ENCODE data around the gene RASA3.

Gene RASA3

DNA sequence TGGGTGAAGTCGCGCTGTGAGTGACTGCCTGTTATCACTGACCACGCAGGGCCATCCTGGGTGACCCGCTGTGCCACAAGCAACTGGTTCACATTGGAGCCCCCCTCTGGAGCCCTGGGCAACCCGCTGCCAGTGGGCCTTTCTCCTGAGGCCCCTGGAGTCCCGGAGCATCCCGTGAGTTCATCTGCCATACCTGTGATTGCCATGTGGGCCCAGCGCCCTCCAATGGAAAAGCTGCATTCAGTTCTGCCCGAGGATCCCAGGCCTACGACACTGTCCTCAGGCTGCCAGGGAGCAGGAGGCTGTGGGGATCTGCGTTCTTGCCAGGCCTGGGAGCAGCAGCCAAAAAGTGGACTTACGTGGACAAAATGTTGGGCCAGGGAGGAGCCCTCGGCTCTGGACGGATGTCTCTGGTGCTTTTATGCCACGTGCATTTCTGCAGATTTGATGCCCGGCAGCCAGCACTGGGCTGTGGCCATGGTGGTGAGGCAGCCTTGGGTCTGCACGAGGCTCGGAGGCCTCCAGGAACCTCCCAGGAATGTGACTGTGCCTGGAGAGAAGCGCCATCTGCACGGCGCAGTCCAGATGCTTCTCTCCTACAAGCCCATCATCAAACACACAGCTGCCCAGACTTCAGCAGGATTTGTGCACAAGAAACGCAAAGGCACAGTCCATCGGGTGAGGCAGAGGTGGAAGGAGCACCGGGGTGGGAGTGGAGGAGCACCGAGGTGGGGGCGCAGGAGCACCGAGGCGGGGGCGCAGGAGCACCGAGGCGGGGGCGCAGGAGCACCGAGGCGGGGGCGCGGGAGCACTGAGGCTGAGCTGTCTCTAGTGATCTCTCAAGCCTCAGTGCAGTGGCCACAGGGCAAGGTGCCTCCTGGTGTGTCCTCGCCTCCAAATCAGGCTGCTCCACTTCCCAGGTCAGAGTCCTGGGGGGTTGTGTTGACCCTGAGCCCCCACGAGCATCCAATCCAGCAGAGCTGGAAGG, 202.5 kb downstream of the RASA3 start:
- H3K9me2 ChIP-seq (replicated peaks; ENCODE audit: insufficient read depth, low read length): no peaks in the 10 kb centered on the region
- DNase-seq: no peak
- H3F3A ChIP-seq (ENCODE audit: insufficient read depth, low read length): peaks cover 2% of the 10 kb centered on the region; the same call in 1 of the 2 replicates
- TF ChIP-seq, protein P1, sequence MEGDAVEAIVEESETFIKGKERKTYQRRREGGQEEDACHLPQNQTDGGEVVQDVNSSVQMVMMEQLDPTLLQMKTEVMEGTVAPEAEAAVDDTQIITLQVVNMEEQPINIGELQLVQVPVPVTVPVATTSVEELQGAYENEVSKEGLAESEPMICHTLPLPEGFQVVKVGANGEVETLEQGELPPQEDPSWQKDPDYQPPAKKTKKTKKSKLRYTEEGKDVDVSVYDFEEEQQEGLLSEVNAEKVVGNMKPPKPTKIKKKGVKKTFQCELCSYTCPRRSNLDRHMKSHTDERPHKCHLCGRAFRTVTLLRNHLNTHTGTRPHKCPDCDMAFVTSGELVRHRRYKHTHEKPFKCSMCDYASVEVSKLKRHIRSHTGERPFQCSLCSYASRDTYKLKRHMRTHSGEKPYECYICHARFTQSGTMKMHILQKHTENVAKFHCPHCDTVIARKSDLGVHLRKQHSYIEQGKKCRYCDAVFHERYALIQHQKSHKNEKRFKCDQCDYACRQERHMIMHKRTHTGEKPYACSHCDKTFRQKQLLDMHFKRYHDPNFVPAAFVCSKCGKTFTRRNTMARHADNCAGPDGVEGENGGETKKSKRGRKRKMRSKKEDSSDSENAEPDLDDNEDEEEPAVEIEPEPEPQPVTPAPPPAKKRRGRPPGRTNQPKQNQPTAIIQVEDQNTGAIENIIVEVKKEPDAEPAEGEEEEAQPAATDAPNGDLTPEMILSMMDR (IDR thresholded peaks at IDR 0.05; ENCODE audit: low read length): no peak
- no peak for TF ChIP-seq EZH2phosphoT487 (IDR thresholded peaks at IDR 0.05; ENCODE audit: low read length)
- H3K27me3 ChIP-seq (replicated peaks; ENCODE audit: insufficient read depth, low read length): no peaks in the 10 kb centered on the region
- H3K36me3 ChIP-seq (replicated peaks; ENCODE audit: insufficient read depth, low read length): no peaks in the 10 kb centered on the region
- no peaks in the 10 kb centered on the region for H3K9me3 ChIP-seq (replicated peaks; ENCODE audit: insufficient read depth, low read length)
- H3K27ac ChIP-seq (ENCODE audit: low read length): no peak overlapping the region
- H2AFZ ChIP-seq (ENCODE audit: low read length): no peak overlapping the region
- peaks cover 10% of the 10 kb centered on the region for H3K4me1 ChIP-seq (ENCODE audit: low read length)
- H3K4me2 ChIP-seq (ENCODE audit: low read depth, low read length): no peak overlapping the region
- no peak overlapping the region for H3K4me3 ChIP-seq (ENCODE audit: low read length)
- H3K79me2 ChIP-seq (ENCODE audit: low read length): no peaks in the 10 kb centered on the region
- no peak overlapping the region for H3K9ac ChIP-seq (ENCODE audit: low read length)
- H4K20me1 ChIP-seq (ENCODE audit: insufficient read depth, low read length): no peaks in the 10 kb centered on the region

DNA sequence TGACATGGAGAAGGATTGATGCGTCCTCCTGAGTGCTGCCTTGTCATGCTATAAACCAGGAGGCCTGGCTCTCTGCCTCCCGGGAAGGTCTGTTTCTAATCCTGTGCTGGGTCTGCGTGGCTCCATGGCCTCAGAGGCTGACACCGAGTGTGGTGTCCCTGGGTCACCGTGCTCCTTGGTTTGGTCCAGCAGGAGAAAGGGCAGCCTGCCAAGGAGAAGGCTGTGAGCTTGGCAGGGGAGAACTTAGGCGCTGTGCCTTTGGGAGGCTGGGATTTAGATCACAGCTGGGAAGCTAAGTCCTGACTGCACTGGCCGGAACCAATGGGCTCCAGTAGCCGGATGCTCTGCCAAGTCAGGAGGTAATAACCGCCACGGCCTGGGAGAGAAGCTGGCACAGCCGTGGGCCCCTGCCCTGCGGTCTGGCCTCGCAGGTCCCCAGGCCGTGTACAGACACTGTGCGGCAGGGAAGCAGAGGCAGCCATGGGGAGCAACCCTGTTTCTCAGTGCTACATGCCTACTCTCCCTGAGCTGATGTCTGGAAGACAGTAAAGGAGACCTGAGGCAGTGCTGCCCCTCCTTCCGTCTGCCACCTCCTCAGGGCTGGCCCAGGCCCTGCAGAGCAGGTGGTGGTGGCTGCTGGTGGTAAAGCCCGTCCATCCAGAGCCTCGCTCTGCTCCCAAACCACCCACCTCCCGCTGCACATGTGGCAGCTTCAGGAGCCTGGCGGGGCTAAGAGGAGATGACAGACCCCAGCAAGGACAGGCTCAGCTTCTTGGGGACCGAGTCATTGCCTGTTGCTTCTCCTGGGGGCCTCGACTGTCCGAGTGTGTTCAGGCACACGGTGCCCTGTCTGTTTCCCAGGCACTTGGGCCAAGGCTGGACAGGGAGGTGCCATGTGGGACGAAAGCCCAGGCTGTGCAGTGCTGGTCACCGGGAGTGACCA, 203.5 kb downstream of the RASA3 start:
- Histone ChIP-seq H3K9ac (ENCODE audit: low read length) (no peak overlapping the region), H2AFZ (ENCODE audit: low read length) (no peak overlapping the region), H3K4me1 (ENCODE audit: low read length) (peaks cover 10% of the 10 kb centered on the region), H3K27me3 (replicated peaks; ENCODE audit: insufficient read depth, low read length) (no peaks in the 10 kb centered on the region), H3K36me3 (replicated peaks; ENCODE audit: insufficient read depth, low read length) (no peaks in the 10 kb centered on the region), H3K4me2 (ENCODE audit: low read depth, low read length) (no peak overlapping the region), H3K9me3 (replicated peaks; ENCODE audit: insufficient read depth, low read length) (no peaks in the 10 kb centered on the region), H3F3A (ENCODE audit: insufficient read depth, low read length) (peaks cover 2% of the 10 kb centered on the region; the same call in 1 of the 2 replicates), H3K27ac (ENCODE audit: low read length) (no peak overlapping the region), H3K4me3 (ENCODE audit: low read length) (no peak overlapping the region), H3K79me2 (ENCODE audit: low read length) (no peaks in the 10 kb centered on the region), H4K20me1 (ENCODE audit: insufficient read depth, low read length) (no peaks in the 10 kb centered on the region), H3K9me2 (replicated peaks; ENCODE audit: insufficient read depth, low read length) (no peaks in the 10 kb centered on the region)
- no peak for DNase-seq
- TF ChIP-seq EZH2 (optimal IDR thresholded peaks at IDR 0.05; ENCODE audit: low read depth, low read length): no peak
- TF ChIP-seq EZH2phosphoT487 (IDR thresholded peaks at IDR 0.05; ENCODE audit: low read length): no peak
- TF ChIP-seq, protein P1 (IDR thresholded peaks at IDR 0.05; ENCODE audit: low read length): no peak

Measured in MM.1S (cell line).